Lower lobe of right lung (tissue), 2 donors: ENCODE data around the gene PFN4. TPM values are rescaled to one million over a fixed set of nuclear protein-coding genes. Genes with fewer than 3 reads are reported as not detected.
"Not testable (repeated sequence)": the region's sequence is repeated elsewhere in the genome, so short reads cannot be mapped to it uniquely, and the experiment has no call there.

Experiments used
- ATAC-seq, 2 donors: fragments of 200-7000 bp; cut with Tn5 transposase; one replicate each; pipeline ENCODE4 v1.9.1; 2020 to 2022; ENCODE audit warnings: mild to moderate bottlenecking in 2 of 2, moderate library complexity in 2 of 2
- DNase-seq: peaks from one replicate; pipeline ENCODE4 v3.0.0-alpha.2; 2020
- H3K27ac ChIP-seq: fragments of 200-600 bp; one replicate; pipeline ENCODE4 v1.8.0; 2022
- H3K27me3 ChIP-seq: fragments of 200-600 bp; one replicate; pipeline ENCODE4 v1.8.0; 2022; ENCODE audit warnings: low read depth
- H3K36me3 ChIP-seq: fragments of 200-600 bp; one replicate; pipeline ENCODE4 v1.8.0; 2022; ENCODE audit warnings: mild to moderate bottlenecking
- H3K4me1 ChIP-seq: fragments of 200-600 bp; one replicate; pipeline ENCODE4 v1.8.0; 2022
- H3K4me3 ChIP-seq: fragments of 200-600 bp; one replicate; pipeline ENCODE4 v1.8.0; 2022; ENCODE audit warnings: mild to moderate bottlenecking
- H3K9me3 ChIP-seq: fragments of 200-600 bp; one replicate; pipeline ENCODE4 v1.8.0; 2022
- intact Hi-C: fragments of 100-400 bp; cut with DNase I; formaldehyde crosslinking; loops from one replicate; pipeline ENCODE4 v1.11.0; 2022
- total RNA-seq: library from RNA; stranded (reverse); fragmentation: NEBNext Ultra II Directional; extraction: Animal tissue kit (Norgen Biotek cat#: 25700); gene quantifications from one replicate; pipeline ENCODE4 v1.2.1, GENCODE V29; 2021
- TF ChIP-seq, protein P1 (sequence below): fragments of 200-600 bp; IDR thresholded peaks from one replicate; pipeline ENCODE4 v1.8.0; 2022; ENCODE audit warnings: antibody characterized with exemption, mild to moderate bottlenecking
- donor health status: DM: no; HTN: yes; CAD: no; lungs with severe emphysema.

PFN4 gene
- total RNA-seq, 1 donor from 2014 or later: 1.7 TPM

DNA sequence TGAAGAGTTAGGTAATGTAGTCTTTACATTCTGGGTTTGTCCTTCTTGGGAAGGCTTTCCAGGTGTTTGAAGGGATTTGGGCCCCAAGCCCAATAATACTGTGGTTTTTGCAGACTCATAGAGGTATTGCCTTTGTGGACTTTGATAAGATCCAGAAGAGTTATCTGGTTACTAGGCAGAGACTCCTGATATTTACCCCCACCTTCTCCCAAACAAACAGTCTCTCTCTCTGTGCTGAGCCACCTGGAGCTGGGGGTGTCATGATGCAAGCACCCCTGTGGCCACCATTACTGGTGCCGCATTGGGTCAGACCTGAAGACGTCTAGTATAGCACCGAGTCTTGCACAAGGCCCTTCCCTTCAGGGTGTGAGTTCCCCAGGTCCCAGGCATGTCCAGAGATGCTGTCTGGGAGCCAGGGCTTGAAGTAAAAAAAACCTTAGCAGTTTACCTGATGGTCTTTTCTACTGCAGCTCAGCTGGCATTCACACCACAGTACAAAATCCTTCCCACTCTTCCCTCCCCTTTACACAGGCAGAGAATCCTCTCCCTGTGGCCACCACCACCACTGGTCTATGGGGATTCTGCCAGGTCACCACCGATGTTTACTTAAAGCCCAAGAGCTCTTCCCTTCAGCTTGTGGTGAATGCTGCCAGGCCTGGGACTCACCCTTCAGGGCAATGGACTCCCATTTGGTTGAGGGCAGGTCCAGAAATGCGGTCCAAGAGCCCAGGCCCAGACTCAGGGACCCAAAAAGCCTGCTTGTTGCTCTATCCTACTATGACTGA lies 29.5 kb upstream of the PFN4 start:
- no peak for DNase-seq
- H3K27ac ChIP-seq: no peak overlapping the region
- H3K9me3 ChIP-seq: peaks cover 7% of the 10 kb centered on the region
- no peaks in the 10 kb centered on the region for H3K4me1 ChIP-seq
- H3K4me3 ChIP-seq: no peak overlapping the region
- H3K27me3 ChIP-seq: no peaks in the 10 kb centered on the region
- TF ChIP-seq, protein P1, sequence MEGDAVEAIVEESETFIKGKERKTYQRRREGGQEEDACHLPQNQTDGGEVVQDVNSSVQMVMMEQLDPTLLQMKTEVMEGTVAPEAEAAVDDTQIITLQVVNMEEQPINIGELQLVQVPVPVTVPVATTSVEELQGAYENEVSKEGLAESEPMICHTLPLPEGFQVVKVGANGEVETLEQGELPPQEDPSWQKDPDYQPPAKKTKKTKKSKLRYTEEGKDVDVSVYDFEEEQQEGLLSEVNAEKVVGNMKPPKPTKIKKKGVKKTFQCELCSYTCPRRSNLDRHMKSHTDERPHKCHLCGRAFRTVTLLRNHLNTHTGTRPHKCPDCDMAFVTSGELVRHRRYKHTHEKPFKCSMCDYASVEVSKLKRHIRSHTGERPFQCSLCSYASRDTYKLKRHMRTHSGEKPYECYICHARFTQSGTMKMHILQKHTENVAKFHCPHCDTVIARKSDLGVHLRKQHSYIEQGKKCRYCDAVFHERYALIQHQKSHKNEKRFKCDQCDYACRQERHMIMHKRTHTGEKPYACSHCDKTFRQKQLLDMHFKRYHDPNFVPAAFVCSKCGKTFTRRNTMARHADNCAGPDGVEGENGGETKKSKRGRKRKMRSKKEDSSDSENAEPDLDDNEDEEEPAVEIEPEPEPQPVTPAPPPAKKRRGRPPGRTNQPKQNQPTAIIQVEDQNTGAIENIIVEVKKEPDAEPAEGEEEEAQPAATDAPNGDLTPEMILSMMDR: no peak
- H3K36me3 ChIP-seq: peaks cover 22% of the 10 kb centered on the region
- intact Hi-C loops: no loop called here
- ATAC-seq: no peak

DNA sequence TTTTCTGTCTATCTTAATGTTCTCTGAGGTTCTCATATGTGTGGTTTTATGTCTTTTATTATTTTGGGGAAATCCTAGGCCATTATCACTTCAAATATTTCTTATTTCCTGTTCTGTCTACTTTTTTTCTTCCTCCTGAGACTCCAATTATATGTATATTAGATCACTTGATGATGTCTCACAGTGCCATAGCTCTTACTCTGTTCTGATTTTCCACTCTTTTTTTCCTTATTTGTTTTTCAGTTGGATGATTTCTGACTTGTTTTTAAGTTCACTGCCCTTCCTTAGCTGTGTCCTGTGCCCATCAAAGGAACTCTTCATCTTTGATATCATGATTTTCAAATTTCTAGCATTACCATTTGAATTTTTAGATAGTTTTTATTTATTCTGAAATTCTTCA lies 24.2 kb upstream of the PFN4 start:
- ATAC-seq: no peak
- Histone ChIP-seq H3K27me3 (no peaks in the 10 kb centered on the region), H3K4me1 (no peaks in the 10 kb centered on the region), H3K36me3 (peaks cover 21% of the 10 kb centered on the region), H3K4me3 (no peak overlapping the region), H3K27ac (no peak overlapping the region), H3K9me3 (peaks cover 14% of the 10 kb centered on the region)
- no peak for DNase-seq
- TF ChIP-seq, protein P1: no peak
- intact Hi-C loops: no loop called here

DNA sequence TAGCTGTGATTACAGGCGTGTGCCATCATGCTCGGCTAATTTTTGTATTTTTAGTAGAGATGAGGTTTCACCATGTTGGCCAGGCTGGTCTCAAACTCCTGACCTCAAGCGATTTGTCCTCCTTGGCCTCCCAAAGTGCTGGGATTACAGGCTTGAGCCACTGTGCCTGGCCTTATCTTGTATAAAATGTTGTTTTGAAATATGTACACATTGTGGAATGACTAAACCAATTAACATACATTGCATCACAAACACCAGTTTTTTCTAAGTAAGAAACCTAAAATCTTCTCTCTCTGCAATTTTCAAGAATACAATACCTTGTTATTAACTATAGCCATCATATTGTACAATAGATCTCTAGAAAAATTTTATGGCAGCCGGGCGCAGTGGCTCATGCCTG lies 17.2 kb upstream of the PFN4 start:
- H3K27me3 ChIP-seq, DNase-seq, H3K27ac ChIP-seq, H3K4me1 ChIP-seq, intact Hi-C loops, H3K4me3 ChIP-seq, ATAC-seq, H3K9me3 ChIP-seq: not testable (repeated sequence)
- peaks cover 10% of the 10 kb centered on the region for H3K36me3 ChIP-seq

DNA sequence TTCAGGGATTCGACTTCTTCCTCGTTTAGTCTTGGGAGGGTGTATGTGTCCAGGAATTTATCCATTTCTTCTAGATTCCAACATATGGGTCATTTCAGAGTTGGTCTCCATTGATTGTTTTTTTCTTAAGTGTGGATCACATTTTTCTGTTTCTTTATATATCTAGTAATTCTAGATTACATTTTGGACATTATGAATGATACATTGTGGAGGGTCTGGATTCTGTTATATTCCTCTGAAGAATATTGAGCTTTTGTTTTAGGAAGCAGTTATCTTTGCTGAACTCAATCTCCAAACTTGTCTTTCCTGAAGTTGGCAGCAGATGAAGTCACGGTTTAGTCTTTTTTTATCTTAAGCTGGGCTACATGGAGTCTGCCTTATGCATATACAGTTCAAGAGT lies 9.4 kb upstream of the PFN4 start:
- intact Hi-C loops: no loop called here
- no peak for DNase-seq
- H3K27ac ChIP-seq: no peak overlapping the region
- H3K9me3 ChIP-seq: no peaks in the 10 kb centered on the region
- no peaks in the 10 kb centered on the region for H3K27me3 ChIP-seq
- no peaks in the 10 kb centered on the region for H3K4me1 ChIP-seq
- TF ChIP-seq, protein P1: no peak
- no peak for ATAC-seq
- H3K4me3 ChIP-seq: no peak overlapping the region
- H3K36me3 ChIP-seq: no peaks in the 10 kb centered on the region

DNA sequence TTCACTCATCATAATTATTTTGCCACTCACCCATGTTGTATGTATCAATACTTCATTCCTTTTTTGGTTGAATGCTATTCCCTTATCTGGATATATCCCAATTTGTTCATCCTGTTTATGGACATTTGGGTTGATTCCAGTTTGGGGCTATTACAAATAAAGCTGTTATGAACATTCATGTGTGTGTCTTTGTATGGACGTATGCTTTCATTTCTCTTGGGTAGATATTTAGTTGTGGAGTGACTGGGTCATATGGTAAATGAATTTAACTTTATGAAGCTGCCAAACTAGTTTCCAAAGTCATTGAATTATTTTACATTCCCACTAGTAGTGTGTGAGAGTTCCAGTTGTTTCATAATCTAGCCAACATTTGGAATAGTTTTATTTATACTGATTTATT lies 2.8 kb upstream of the PFN4 start:
- no peak for ATAC-seq
- no peaks in the 10 kb centered on the region for H3K36me3 ChIP-seq
- no peak overlapping the region for H3K27ac ChIP-seq
- peaks cover 16% of the 10 kb centered on the region for H3K4me1 ChIP-seq
- intact Hi-C loops: no loop called here
- DNase-seq: no peak
- H3K27me3 ChIP-seq: no peaks in the 10 kb centered on the region
- TF ChIP-seq, protein P1: no peak
- H3K4me3 ChIP-seq: no peak overlapping the region
- H3K9me3 ChIP-seq: no peaks in the 10 kb centered on the region

GRCh38 chr2:24123922-24124580 lies 917 bp upstream of the PFN4 start:
- Histone ChIP-seq H3K4me1 (peaks cover 16% of the 10 kb centered on the region), H3K36me3 (no peaks in the 10 kb centered on the region), H3K4me3 (peak overlapping the region; percentile 70), H3K27me3 (no peaks in the 10 kb centered on the region), H3K27ac (peak overlapping the region; percentile 92), H3K9me3 (no peaks in the 10 kb centered on the region)
- intact Hi-C loops: no loop called here
- DNase-seq (no peak), ATAC-seq (peak; percentile 5 to 11)
- TF ChIP-seq, protein P1: no peak
